BLaER1 (cell line): ENCODE data around the gene RAB25.
"Not testable (repeated sequence)": the region's sequence is repeated elsewhere in the genome, so short reads cannot be mapped to it uniquely, and the experiment has no call there.

Experiments
- H3K27ac ChIP-seq: shearing (Covaris generic); formaldehyde crosslinking; 2 replicates; pipeline ENCODE4 v1.8.1; 2022
- H3K27me3 ChIP-seq: shearing (Covaris generic); formaldehyde crosslinking; 2 replicates; pipeline ENCODE4 v1.8.1; 2022
- H3K36me3 ChIP-seq: shearing (Covaris generic); formaldehyde crosslinking; 2 replicates; pipeline ENCODE4 v1.8.1; 2022
- H3K4me1 ChIP-seq: shearing (Covaris generic); formaldehyde crosslinking; 2 replicates; pipeline ENCODE4 v1.8.1; 2022
- H3K4me2 ChIP-seq: shearing (Covaris generic); formaldehyde crosslinking; 2 replicates; pipeline ENCODE4 v1.8.1; 2022
- H3K4me3 ChIP-seq: shearing (Covaris generic); formaldehyde crosslinking; 2 replicates; pipeline ENCODE4 v1.8.1; 2022
- H3K9ac ChIP-seq: shearing (Covaris generic); formaldehyde crosslinking; 2 replicates; pipeline ENCODE4 v1.8.1; 2022
- H3K9me3 ChIP-seq: shearing (Covaris generic); formaldehyde crosslinking; 2 replicates; pipeline ENCODE4 v1.8.1; 2022
- H4K20me1 ChIP-seq: shearing (Covaris generic); formaldehyde crosslinking; 2 replicates; pipeline ENCODE4 v1.8.1; 2022
- Cebpa-rat ChIP-seq: shearing (Covaris generic); IDR thresholded peaks from 2 replicates; pipeline ENCODE4 v1.8.1; 2022

Gene RAB25

DNA sequence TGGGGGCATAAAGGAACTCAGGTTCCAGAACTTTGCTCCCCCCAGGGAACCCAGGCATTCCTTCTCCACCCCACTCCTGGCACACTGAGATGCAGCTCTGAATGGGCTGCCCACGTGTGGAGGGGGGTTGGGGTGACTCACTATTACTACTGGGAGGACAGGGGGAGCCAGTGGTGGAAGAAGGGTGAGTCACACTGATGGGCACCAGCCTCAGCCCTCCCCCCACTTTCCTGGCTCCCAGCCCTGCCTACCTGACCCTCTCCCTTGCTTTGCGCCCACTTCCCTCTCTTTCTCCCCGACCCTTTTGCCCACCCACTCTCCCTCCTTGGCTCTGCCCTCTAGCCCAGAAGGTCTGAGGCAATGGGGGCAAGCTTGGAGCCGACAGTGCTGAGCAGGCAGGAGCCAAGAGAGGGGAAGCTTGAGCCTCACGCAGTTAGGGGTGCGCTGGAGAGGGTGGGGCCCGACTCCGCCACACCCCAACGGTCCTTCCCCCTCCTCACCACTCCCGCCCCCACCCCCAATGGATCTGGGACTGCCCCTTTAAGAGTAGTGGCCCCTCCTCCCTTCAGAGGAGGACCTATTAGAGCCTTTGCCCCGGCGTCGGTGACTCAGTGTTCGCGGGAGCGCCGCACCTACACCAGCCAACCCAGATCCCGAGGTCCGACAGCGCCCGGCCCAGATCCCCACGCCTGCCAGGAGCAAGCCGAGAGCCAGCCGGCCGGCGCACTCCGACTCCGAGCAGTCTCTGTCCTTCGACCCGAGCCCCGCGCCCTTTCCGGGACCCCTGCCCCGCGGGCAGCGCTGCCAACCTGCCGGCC is 53.4 kb downstream of the RAB25 start, which contains the start of gene LMNA:
TSS of gene LMNA (plus strand) at position 611 of the 818 bp plus-strand sequence. CDS start 208 bp downstream, outside the sequence.
- Histone ChIP-seq H3K27me3 (peaks cover 60% of the 10 kb centered on the region), H3K4me1 (peaks cover 13% of the 10 kb centered on the region), H4K20me1 (peaks cover 39% of the 10 kb centered on the region), H3K9ac (no peak within 1 kb of the TSS), H3K4me2 (peak within 1 kb of the TSS; percentile 7; the same call in 1 of the 2 replicates), H3K27ac (no peak within 1 kb of the TSS), H3K36me3 (no peaks in the 10 kb centered on the region), H3K4me3 (no peak within 1 kb of the TSS), H3K9me3 (no peaks in the 10 kb centered on the region)
- TF ChIP-seq Cebpa-rat, result no peak

GRCh38 chr1:156114919-156115513 is 54.1 kb downstream of the RAB25 start:
- no peak overlapping the region for H3K27ac ChIP-seq
- no peak overlapping the region; the same call in 1 of the 2 replicates for H3K4me2 ChIP-seq
- no peak overlapping the region for H3K4me3 ChIP-seq
- H4K20me1 ChIP-seq, result peaks cover 38% of the 10 kb centered on the region
- H3K27me3 ChIP-seq, result peaks cover 60% of the 10 kb centered on the region
- H3K9ac ChIP-seq, result no peak overlapping the region
- no peak for TF ChIP-seq Cebpa-rat
- no peaks in the 10 kb centered on the region for H3K9me3 ChIP-seq
- peaks cover 18% of the 10 kb centered on the region for H3K4me1 ChIP-seq
- no peaks in the 10 kb centered on the region for H3K36me3 ChIP-seq

DNA sequence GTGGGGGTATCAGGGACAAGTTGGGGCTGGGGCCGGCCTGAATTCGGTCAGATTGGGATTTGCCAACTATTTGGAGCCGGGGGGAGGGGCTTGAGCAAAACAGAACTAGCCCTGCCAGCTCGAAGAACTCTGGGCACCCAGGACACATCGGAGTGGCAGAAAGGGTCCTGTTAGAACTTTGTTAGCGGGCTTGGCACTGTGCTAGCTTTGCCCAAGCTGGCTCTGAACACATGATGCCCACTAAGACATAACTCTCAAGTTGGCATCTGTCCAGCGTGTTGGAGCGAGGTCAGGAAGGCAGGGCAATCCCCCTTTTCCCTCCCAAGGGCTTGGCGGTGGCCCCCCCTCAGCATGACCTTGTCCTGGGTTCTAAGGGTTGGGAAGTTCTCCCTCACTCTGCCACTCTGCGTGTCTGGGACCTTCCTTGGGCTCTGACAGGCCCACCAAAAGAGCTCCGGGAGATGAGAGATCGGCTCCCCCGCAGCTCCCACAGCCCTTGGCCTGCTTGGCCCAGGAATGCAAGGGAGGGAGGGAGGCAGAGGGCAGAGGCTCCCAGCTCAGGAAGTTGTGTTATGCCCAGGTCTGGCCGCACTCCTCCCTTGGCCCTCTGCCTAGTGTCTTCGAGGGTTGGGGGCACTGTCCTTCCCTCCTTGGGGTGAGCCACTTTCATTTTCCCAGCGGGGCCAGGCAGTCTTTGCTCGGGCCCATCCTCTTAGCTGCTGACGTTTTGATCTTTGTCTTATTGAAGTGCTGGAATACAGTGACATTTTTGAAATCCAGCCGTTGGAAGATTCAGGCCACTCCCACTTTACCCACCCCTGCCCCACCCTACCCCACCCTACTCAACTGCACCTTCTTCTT is 54.8 kb downstream of the RAB25 start:
- H3K9ac ChIP-seq, result no peak overlapping the region
- no peak overlapping the region for H3K27ac ChIP-seq
- no peak for TF ChIP-seq Cebpa-rat
- peaks cover 60% of the 10 kb centered on the region for H3K27me3 ChIP-seq
- no peaks in the 10 kb centered on the region for H3K9me3 ChIP-seq
- no peak overlapping the region for H3K4me3 ChIP-seq
- peaks cover 38% of the 10 kb centered on the region for H4K20me1 ChIP-seq
- H3K4me2 ChIP-seq, result 0 out of 2 replicates have a peak overlapping the region, but pooled peaks have one; percentile 7
- H3K36me3 ChIP-seq, result no peaks in the 10 kb centered on the region
- peaks cover 25% of the 10 kb centered on the region for H3K4me1 ChIP-seq

DNA sequence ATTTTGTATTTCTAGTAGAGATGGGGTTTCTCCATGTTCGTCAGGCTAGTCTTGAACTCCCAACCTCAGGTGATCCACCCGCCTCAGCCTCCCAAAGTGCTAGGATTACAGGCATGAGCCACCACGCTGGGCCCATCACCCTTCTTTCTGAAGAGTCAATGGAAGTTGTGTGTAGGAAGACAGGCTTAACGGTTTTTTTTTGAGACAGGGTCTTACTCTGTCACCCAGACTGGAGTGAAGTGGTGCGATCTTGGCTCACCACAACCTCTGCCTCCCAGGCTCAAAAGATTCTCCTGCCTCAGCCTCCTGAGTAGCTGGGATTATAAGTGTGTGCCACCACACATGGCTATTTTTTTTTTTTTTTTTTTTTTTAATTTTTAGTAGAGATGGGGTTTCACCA is 55.8 kb downstream of the RAB25 start:
- peaks cover 31% of the 10 kb centered on the region for H3K4me1 ChIP-seq
- not testable (repeated sequence) for H3K9ac ChIP-seq

DNA sequence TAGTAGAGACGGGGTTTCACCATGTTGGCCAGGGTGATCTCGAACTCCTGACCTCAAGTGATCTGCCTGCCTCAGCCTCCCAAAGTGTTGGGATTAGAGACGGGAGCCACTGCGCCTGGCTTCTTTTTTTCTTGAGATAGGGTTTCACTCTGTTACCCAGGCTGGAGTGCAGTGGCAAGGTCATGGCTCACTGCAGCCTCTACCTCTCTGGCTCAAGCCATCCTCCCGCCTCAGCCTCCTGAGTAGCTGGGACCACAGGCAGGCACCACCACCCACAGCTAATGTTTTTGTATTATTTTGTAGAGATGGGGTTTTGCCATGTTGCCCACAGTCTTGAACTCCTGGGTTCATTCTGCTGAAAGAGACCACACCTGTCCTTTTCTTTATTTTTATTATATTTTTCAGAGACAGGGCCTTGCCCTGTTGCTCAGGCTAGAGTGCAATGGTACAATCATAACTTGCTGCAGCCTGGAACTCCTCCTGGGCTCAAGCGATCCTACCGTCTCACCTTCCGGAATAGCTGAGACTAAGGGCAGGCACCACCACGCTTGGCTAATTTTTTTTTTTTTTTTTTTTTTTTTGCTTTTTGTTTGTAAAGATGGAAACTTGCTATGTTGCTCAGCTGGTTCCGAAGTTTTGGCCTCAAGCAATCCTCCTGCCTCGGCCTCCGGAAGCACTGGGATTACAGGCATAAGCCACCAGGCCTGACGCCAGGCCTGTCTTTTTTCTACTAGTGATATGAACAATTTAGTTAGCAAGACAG is 56.6 kb downstream of the RAB25 start:
- H3K27ac ChIP-seq, result no peak overlapping the region
- H3K4me1 ChIP-seq, result peaks cover 34% of the 10 kb centered on the region
- H3K27me3 ChIP-seq, result peaks cover 49% of the 10 kb centered on the region
- no peak overlapping the region for H3K4me2 ChIP-seq
- peaks cover 34% of the 10 kb centered on the region for H4K20me1 ChIP-seq
- H3K4me3 ChIP-seq, result no peak overlapping the region
- H3K36me3 ChIP-seq, result no peaks in the 10 kb centered on the region
- H3K9ac ChIP-seq, result no peak overlapping the region
- TF ChIP-seq Cebpa-rat, result no peak
- H3K9me3 ChIP-seq, result no peaks in the 10 kb centered on the region

More for the DNA sequence above, 55.8 kb downstream of the RAB25 start:
- not testable (repeated sequence) for H3K4me2 ChIP-seq, H3K4me3 ChIP-seq, H3K9me3 ChIP-seq, H3K36me3 ChIP-seq, H3K27ac ChIP-seq
- H3K27me3 ChIP-seq, result peaks cover 58% of the 10 kb centered on the region
- H4K20me1 ChIP-seq, result peaks cover 38% of the 10 kb centered on the region

DNA sequence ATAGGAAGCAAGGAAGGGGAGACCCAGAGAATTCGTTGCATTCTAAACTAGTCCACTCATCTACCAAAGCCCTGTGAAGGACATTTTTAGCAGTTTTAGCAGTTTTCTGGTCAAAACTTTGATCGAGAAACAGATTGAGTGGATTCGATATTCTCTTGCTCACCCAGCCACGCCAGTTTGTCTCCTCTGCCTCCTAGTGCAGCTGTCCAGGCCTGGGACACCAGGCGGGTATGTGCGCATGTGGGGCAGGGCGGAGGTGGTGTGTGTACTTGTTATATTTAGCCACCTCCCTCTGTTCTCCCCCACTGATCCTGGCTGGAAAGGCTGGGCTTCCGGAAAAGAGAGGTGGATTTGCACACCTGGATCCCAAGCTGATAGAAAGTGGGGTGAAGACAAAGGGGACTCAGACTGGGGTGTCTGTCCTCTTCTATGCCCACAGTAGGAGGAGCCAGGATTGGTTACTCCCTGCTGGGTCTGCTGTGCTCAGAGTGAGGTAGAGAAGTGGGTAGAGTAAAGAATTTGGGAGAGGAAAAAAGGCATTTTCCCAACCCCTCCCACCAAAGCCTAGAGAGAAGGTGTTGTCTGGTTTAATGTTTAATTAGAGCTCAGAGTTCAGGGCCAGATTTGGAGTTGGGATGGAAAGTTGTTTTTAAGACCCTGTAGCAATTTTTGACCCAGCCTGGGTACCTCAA is 57.4 kb downstream of the RAB25 start:
- Histone ChIP-seq H3K9me3 (no peaks in the 10 kb centered on the region), H4K20me1 (peaks cover 27% of the 10 kb centered on the region), H3K4me3 (no peak overlapping the region), H3K9ac (no peak overlapping the region), H3K27ac (no peak overlapping the region), H3K27me3 (peaks cover 42% of the 10 kb centered on the region), H3K4me2 (no peak overlapping the region), H3K4me1 (peaks cover 41% of the 10 kb centered on the region), H3K36me3 (no peaks in the 10 kb centered on the region)
- TF ChIP-seq Cebpa-rat, result no peak

GRCh38 chr1:156119503-156120209 is 58.7 kb downstream of the RAB25 start:
- peak overlapping the region; percentile 48 for H3K4me2 ChIP-seq
- H3K4me1 ChIP-seq, result peaks cover 53% of the 10 kb centered on the region
- no peaks in the 10 kb centered on the region for H3K36me3 ChIP-seq
- peaks cover 14% of the 10 kb centered on the region for H4K20me1 ChIP-seq
- no peak overlapping the region for H3K27ac ChIP-seq
- no peaks in the 10 kb centered on the region for H3K9me3 ChIP-seq
- peaks cover 28% of the 10 kb centered on the region for H3K27me3 ChIP-seq
- no peak overlapping the region for H3K9ac ChIP-seq
- TF ChIP-seq Cebpa-rat, result no peak
- H3K4me3 ChIP-seq, result no peak overlapping the region
